ENCODE data around the gene CNTN5.

The CNTN5 gene

DNA sequence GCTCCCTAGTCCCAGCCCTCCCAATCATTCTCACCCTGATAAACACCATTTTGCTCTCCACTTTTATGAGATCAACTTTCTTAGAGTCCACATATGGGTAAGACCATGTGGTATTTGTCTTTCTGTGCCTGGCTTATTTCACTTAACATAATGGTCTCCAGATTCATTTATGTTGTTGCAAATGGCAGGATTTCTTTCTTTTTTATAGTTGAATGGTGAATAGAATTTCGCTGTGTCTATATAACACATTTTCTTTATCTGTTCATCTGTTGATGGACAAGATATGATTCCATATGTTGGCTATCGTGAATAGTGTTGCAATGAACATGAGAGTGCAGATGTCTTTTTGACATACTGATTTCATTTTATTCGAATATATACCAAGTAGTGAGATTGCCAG, 1298.9 kb downstream of the CNTN5 start:
- no peak for DNase-seq (ENCODE audit: low spot score)

DNA sequence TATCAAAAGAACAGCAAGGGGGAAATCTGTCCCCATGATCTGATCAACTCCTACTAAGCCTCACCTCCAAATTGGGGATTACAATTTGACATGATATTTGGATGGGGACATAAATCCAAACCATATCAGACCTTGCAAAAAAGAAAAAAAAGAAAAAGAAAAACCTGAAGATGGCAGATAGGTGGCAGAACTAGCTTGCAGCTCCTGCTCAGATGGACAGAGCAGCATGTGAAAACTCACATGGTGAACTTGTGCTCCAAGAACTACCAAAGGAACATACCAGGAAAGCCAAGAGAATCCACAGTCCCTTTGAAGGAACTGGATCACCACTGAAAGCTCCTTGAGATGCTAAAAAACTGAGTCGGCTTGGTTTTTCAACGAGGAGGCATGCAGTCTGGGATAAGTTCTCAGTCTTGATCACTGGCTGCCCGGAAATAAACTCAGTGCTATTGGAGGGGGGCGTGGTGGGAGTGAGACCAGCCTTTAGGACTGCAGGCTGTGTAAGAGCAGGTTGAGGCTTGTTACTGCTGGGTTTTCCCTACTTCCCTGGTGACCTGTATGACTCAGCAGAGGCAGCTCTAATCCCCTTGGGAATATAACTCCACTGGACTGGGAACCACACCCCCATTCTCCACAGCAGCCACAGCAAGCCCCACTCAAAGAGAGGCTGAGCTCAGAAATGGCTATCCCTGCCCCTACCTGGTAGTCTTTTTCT, 1308.0 kb downstream of the CNTN5 start:
- DNase-seq (ENCODE audit: low spot score), result no peak

DNA sequence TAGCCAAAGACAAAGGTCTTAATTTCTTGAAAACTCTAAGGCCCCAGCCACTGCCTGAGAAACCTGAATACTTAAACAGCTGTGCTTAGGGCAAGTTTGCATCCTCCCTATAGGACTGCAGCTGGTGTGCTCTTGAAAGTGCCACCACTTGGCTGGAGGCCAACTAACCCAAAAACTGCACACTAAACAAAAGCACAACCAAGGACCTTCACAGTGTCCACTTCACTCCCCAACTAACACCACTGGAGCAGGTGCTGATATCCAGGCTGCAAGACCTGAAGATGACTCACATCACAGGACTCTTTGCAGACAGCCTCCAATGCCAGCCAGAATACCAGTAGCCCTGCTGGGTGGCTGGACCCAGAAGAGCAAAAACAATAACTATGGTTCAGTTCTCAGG, 1308.6 kb downstream of the CNTN5 start:
- DNase-seq (ENCODE audit: low spot score), result no peak

DNA sequence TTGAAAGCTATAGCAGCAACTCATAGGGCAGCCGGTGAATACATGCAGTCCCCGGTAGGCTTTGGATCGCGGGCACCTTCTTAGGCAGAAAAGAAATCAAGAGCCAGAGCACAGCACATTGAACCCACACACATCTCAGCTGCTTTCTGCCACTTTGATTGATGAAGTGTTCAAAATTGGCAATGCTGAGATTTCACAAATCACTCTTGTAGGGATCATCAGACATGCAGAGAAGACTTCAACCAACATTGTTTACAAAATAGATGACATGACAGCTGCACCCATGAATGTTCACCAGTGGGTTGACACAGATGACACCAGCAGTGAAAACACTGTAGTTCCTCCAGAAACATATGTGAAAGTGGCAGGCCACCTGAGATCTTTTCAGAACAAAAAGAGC, 1316.1 kb downstream of the CNTN5 start:
- DNase-seq (ENCODE audit: low spot score), result no peak

DNA sequence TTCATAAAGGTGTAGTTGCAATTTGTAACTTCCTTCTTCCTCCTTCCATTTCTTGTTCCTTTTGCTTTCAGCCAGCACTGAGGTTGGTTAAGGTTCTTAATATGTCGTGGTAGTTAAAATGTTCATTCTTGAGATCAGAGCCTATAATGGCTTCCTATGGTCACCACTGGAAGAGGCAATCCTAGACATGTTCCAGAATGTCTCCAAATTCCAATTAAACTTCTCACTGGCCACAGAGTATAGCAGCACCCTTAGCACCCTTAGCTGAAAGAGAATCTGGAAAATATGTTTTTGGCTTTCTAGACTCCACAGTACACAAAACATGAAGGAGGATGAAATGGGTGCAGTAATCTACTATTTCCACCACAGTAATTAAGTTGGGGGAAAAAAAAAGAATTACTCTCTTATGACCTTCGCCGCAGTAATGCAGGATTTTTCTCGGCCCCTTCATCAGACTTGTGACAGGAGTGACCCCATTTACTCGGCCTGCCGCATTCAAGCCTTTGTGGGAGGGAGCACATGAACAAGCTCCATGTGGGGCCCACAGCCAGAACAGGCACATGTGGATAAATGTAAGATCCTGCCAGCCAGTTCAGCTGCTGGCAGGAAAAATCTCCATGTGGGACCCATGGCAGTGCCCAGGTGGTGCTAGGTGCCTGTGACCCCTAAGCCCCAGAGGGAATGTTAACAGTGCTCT, 1317.5 kb downstream of the CNTN5 start:
- no peak for DNase-seq (ENCODE audit: low spot score)

DNA sequence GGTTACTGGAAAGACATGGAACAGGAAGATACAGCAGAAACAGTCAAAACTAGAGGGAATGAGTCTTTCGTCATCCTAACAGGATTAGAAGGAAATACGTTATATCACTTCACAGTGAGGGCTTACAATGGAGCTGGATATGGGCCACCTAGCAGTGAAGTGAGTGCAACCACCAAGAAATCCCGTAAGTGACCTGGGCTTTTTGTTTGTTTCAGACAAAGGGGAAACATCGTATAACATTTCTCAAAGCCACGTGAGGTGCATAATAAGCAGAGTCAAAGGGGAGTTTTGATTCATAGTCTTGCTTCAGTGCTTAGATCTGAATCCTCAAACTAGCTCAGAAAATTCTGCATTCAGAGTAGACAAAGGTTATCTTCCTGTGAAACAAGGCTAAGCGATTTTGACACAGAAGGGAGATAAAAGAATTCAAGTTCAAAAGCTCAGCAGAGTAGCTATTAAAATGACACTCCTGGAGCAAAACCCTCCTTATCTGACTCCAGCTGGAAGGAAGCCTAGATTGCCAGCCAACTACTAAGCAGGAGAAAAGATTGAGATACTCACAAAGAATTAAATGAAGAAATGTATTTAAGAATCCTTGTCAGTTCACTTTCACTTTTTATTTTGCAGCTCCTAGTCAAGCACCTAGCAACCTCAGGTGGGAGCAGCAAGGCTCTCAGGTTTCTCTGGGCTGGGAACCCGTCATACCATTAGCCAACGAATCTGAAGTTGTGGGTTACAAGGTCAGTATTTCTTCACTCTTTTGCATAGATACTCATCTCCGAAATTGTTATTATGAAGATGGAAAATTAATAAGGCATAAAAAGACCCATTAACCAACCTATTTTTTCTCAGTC, 1319.9 kb downstream of the CNTN5 start:
- DNase-seq (ENCODE audit: low spot score), result no peak

DNA sequence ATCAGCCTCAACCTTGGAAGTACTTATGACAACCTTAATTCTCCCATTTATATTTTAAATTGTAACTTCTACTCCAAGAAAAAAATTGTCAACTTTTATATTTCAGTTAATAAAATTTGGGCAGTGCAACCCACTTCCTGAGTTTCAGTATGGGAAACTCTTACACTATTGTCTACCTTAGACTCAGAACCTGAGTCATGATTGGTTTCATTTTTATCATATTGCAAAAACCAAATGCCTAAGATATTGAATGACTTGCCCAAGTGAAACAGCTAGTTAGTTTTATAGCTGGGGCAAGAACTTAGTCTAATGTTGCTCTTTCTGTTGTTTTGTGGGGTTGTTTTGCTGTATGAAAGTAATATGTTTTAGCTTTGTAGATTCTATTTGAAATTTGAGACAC, 1332.3 kb downstream of the CNTN5 start:
- DNase-seq (ENCODE audit: low spot score), result no peak

DNA sequence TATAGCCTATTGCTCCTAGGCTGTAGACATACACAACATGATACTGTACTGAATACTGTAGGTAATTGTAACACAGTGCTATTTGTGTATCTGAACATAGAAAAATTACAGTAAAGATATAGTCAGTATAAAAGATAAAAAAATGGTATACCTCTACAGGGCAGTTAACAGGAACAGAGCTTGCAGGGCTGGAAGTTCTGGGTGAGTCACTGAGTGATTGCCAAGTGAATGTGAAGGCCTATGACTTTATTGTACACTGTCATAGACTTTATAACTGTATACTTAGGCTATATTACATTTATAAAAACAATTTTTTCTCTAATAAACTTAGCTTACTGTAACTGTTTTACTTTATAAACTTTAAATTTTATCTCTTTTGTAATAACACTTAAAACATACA, 1334.0 kb downstream of the CNTN5 start:
- DNase-seq (ENCODE audit: low spot score), result no peak

DNA sequence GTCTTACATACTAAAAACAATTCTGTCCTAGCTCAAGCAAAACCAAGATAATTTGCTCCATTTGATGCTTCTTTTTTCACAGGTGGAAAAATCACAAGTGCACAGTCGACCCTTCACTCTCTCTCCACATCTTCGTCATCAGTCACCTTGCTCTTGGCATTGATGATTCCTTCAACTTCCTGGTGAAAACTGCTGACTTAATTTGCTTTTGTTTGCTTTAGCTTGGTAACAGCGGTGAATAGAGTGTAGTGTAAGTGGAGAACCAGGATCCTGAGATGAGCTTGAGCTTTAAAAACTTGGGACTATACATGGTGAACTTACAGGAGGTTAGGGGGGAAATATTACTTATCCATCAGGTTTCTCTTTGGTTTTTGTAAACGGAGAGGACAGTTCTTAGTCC, 1335.3 kb downstream of the CNTN5 start:
- DNase-seq (ENCODE audit: low spot score), result no peak

DNA sequence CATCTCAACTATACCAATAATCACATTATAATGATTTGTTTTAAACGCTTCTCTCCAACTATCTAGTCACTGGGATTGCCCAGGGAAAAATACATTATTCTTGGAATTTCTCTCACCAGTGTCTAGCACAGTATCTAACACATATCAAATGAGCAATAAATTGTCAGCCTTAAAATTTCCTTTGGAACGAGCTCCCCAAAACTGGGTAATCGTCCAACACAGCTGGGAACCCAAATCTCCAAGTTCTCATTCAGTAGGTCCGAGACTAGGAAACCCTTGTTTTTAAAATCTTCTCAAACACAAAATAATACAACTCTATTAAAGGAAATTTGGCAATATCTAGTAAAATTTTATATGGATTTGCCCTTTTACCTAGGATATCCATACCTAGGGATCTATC, 1338.5 kb downstream of the CNTN5 start:
- DNase-seq (ENCODE audit: low spot score), result no peak

DNA sequence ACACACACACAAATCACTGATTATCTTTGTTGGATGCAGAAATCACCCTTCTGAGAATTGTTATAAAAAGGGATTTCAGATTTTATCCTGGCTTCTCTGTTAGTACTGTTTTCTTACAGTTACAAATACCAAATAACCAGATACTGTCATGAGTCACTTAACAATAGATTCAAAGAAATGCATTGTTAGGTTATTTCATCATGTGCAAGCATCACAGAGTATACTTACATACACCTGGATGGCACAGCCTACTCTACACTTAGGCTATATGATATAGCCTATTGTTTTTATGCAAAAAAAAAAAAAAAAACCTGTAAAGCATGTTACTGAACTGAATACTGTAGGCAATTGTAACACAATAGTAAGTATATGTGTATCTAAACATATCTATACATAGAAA, 1347.1 kb downstream of the CNTN5 start:
- DNase-seq (ENCODE audit: low spot score), result no peak

DNA sequence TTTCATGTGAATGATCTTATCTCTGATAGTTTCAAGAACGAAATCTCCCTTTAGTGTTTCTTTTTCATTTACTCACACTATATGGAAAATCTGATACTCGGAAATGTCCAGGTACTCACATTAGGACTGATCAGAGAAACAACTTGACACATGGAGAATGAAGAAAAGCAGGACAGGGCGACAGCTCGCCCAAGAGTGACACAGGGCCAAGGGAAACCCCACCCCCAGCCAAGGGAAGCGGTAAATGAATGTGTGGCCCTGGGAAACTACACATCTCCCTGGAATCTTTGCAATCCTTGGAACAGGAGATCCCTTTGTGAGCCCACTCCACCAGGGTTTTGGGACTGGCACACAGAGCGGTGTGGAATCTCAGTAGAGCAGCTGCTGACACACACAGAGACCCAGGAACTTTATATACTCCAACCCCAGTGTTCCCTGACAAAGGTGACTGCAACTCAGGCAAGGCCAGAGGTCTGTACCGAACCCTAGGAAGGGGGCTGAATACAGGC, 1362.7 kb downstream of the CNTN5 start:
- no peak for DNase-seq (ENCODE audit: low spot score)

DNA sequence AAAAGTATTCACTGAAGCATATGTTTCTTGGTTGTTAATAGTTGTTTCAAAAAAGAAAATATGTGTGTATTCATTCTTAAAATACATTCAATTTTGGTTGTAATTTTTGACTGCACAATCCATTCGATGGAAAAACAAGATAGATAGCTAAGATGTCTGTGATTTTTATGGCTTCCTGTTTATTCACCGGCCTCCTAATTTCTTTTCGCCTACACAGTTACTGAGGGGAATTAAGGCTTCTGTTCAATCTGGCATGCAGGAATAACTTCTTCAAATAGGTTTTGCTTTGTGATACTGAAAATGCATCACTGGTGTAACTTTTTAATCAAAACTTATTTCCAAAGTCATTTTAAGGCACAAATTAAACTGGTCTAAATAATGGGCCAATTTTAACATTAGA, 1375.5 kb downstream of the CNTN5 start:
- no peak for DNase-seq (ENCODE audit: low spot score)

DNA sequence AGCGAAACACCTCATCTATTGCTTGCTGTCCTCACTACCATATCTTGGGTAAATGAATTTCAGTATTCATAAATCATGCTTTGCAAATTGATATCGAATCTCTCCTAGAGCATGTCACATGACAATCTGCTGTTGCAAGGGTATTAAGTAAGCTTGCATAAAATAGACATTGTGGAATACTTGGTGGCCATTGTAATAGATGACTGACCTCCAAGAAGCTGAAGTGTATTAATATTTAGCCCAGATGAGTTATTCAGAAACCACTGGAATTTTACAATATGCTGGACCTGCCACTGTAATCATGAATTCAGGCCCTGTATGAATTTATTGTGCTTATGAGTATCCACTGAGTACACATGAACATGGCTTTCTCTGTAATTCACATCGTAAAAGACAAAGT, 1376.7 kb downstream of the CNTN5 start:
- no peak for DNase-seq (ENCODE audit: low spot score)

DNA sequence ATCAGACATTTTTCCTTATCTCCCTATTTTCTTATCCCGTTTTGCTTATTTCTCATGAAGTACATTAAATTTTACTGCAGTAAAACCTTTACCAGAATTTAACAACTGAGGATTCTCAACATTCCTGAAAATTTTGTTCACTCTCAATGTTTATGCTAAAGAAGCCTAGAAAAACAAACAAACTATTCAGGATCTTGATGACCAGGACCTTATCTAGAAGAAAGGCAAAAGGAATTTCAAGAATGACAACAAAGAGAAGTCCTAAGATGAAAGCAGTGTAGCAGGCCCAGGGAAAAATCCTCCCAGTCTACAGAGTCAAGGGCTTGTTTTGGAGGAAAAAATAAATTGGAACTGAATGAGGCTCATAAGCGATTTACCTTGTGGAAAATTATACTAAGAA, 1383.1 kb downstream of the CNTN5 start:
- no peak for DNase-seq (ENCODE audit: low spot score)

DNA sequence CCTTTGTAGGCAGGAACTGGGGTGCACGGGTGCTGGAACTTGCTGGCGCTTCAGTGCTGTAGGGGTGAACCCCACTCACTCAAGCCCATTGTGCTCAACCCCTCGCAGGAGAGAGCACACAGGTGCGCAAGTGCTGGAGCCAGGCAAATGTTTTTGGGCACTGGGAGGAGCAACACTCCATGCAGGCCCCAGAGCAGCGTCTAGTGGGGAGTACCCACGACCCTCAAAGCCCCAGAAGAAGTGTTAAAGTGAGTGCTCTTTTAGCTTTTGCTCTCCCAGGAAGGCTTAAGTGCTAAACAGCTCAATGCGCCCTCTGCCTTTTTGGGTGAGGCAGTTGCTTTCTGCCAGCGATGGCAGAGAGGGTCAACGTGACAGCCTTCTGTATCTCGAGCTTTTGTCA, 1384.2 kb downstream of the CNTN5 start:
- no peak for DNase-seq (ENCODE audit: low spot score)
